Hepatocyte (in vitro differentiated cells): Measurements from ENCODE around the gene VGF.

Source experiments
- EZH2 ChIP-seq: fragments of 200-600 bp; sonication (generic); IDR thresholded peaks from 2 replicates; pipeline ENCODE4 v1.6.1; 2016; ENCODE audit warnings: antibody characterized with exemption, mild to moderate bottlenecking, borderline replicate concordance
- TF ChIP-seq, protein P1 (sequence below): fragments of 200-600 bp; sonication (generic); IDR thresholded peaks from 2 replicates; pipeline ENCODE4 v1.5.1; 2016; ENCODE audit warnings: antibody characterized with exemption, mild to moderate bottlenecking; ENCODE audit not compliant: poor library complexity

DNA sequence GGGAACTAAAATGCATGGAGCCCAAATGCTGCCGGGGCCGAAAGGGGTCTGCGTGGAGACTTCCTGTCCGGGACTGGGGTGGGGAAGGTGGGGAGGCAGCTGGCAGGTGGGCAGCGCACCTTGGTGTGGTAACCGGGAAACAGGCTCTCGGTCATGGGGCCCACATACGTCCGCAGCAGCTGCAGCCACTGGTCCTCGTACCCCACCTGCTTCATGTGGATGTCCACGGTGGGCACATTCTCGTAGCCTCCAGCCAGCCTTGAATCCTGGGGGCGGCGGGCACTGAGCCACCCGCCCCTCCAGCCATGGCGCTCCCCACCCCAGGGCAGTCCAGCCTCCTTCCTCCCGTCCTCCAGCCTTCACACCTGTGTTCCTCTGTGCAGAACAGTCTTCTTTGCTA, 42.1 kb upstream of the VGF start:
- TF ChIP-seq, protein P1, sequence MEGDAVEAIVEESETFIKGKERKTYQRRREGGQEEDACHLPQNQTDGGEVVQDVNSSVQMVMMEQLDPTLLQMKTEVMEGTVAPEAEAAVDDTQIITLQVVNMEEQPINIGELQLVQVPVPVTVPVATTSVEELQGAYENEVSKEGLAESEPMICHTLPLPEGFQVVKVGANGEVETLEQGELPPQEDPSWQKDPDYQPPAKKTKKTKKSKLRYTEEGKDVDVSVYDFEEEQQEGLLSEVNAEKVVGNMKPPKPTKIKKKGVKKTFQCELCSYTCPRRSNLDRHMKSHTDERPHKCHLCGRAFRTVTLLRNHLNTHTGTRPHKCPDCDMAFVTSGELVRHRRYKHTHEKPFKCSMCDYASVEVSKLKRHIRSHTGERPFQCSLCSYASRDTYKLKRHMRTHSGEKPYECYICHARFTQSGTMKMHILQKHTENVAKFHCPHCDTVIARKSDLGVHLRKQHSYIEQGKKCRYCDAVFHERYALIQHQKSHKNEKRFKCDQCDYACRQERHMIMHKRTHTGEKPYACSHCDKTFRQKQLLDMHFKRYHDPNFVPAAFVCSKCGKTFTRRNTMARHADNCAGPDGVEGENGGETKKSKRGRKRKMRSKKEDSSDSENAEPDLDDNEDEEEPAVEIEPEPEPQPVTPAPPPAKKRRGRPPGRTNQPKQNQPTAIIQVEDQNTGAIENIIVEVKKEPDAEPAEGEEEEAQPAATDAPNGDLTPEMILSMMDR, result no peak
- no peak for TF ChIP-seq EZH2
